ENCODE results near the gene CHMP4A. TPM values are rescaled to one million over a fixed set of nuclear protein-coding genes. Genes with fewer than 3 reads are reported as not detected.

CHMP4A gene
- total RNA-seq, 1 experiment from 2014 or later: 88.6 TPM

DNA sequence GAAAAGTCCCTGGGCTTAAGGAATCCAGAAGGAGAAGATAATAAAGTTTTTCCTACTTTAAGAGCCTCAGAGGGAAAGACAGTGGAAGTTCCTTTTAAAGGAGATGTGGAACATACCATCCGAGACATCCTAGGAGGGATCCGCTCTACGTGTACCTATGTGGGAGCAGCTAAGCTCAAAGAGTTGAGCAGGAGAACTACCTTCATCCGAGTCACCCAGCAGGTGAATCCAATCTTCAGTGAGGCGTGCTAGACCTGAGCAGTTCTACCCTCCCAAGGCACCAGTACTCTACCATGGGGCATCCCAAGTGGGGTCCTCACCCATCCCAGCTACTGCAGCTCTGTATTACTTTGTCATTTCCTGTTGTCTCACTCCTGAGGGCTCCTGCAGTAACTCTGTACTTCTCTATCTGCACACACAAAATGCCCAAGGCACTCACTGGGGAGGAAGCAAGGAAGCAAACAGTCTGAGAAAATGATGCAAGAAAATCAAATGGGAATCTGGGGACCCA is 25.3 kb upstream of the CHMP4A start:
- CTCF ChIA-PET: interaction anchor here (0.6 to 17.7 kb wide), 7 partner anchors 8 to 141 kb away, joined by 3 to 457 read pairs (median 6); partner anchors contain the start of genes CIDEB, DHRS1, LTB4R2 and NOP9
- intact Hi-C loops (cut with micrococcal nuclease): no loop called here
- Mint-ChIP-seq H3K4me3 (ENCODE audit: unreplicated experiment) (no peak overlapping the region), H3K9me3 (ENCODE audit: unreplicated experiment) (no peaks in the 10 kb centered on the region), H3K27ac (ENCODE audit: low read depth, unreplicated experiment) (no peak overlapping the region), H3K27me3 (ENCODE audit: insufficient read depth, unreplicated experiment) (no peaks in the 10 kb centered on the region), H3K36me3 (ENCODE audit: insufficient read depth, unreplicated experiment) (peaks cover 69% of the 10 kb centered on the region), H3K4me1 (ENCODE audit: insufficient read depth, unreplicated experiment) (peaks cover 41% of the 10 kb centered on the region)
- TF ChIP-seq, protein P1, sequence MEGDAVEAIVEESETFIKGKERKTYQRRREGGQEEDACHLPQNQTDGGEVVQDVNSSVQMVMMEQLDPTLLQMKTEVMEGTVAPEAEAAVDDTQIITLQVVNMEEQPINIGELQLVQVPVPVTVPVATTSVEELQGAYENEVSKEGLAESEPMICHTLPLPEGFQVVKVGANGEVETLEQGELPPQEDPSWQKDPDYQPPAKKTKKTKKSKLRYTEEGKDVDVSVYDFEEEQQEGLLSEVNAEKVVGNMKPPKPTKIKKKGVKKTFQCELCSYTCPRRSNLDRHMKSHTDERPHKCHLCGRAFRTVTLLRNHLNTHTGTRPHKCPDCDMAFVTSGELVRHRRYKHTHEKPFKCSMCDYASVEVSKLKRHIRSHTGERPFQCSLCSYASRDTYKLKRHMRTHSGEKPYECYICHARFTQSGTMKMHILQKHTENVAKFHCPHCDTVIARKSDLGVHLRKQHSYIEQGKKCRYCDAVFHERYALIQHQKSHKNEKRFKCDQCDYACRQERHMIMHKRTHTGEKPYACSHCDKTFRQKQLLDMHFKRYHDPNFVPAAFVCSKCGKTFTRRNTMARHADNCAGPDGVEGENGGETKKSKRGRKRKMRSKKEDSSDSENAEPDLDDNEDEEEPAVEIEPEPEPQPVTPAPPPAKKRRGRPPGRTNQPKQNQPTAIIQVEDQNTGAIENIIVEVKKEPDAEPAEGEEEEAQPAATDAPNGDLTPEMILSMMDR (IDR thresholded peaks at IDR 0.05; ENCODE audit: unreplicated experiment): no peak
- BruUV-seq (replicated peaks): no TSS peak
- DNase-seq (ENCODE audit: unreplicated experiment): no peak
- POLR2A ChIA-PET: interaction anchor here (0.6 to 3.1 kb wide), 18 partner anchors 10 to 197 kb away, joined by 3 to 11 read pairs (median 4); partner anchors contain the start of genes CHMP4A, CIDEB, DHRS1 and EMC9

DNA sequence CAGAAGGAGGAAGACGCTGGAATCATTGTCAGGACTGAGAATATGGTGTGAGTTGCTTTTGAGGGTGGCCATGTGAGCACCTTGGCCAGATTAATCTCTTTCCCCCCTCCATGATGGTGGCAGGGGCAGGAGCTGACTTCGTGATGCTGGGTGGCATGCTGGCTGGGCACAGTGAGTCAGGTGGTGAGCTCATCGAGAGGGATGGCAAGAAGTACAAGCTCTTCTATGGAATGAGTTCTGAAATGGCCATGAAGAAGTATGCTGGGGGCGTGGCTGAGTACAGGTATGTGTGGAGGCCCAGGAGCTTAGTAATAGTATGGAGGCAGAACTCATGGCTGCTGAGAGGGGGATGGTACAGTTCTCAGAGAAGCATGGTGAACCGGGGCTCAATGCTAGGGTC is 24.8 kb upstream of the CHMP4A start:
- CTCF ChIA-PET: interaction anchor here (0.6 to 17.7 kb wide), 7 partner anchors 9 to 141 kb away, joined by 3 to 457 read pairs (median 6); partner anchors contain the start of genes CIDEB, DHRS1, LTB4R2 and NOP9
- Mint-ChIP-seq H3K36me3 (ENCODE audit: insufficient read depth, unreplicated experiment) (peaks cover 68% of the 10 kb centered on the region), H3K27me3 (ENCODE audit: insufficient read depth, unreplicated experiment) (no peaks in the 10 kb centered on the region), H3K4me3 (ENCODE audit: unreplicated experiment) (no peak overlapping the region), H3K4me1 (ENCODE audit: insufficient read depth, unreplicated experiment) (peaks cover 42% of the 10 kb centered on the region), H3K27ac (ENCODE audit: low read depth, unreplicated experiment) (no peak overlapping the region), H3K9me3 (ENCODE audit: unreplicated experiment) (no peaks in the 10 kb centered on the region)
- BruUV-seq (replicated peaks): no TSS peak
- intact Hi-C loops (cut with micrococcal nuclease): no loop called here
- POLR2A ChIA-PET: interaction anchor here (0.7 to 3.1 kb wide), 17 partner anchors 10 to 146 kb away, joined by 3 to 11 read pairs (median 4); partner anchors contain the start of genes CHMP4A, CIDEB, DHRS1 and EMC9
- DNase-seq (ENCODE audit: unreplicated experiment): peak; percentile 33
- TF ChIP-seq, protein P1 (IDR thresholded peaks at IDR 0.05; ENCODE audit: unreplicated experiment): no peak

DNA sequence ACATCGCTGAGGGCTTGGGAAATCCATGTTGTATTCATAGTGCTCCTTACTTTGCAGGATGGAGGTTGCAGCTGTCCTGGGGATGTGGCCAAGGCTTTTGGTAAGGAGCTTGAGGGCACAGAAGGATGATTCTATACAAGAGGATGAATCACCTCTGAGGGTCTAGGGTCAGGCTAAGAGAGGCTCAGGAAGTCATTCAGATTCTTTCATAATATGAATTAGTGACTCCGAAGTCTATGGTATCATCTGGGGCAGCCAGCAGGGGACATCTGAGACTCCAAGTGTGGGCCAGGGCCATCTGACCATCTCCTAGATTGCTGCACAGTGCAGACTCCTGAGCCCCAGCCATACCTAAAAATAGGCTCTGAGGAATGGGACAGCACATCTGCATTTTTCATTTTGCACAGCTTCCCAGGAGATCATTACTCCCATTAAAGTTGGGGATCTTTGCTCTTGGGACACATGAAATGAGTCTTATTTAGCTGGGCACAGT is 24.2 kb upstream of the CHMP4A start:
- Mint-ChIP-seq H3K27ac (ENCODE audit: low read depth, unreplicated experiment) (no peak overlapping the region), H3K4me1 (ENCODE audit: insufficient read depth, unreplicated experiment) (peaks cover 42% of the 10 kb centered on the region), H3K36me3 (ENCODE audit: insufficient read depth, unreplicated experiment) (peaks cover 62% of the 10 kb centered on the region), H3K4me3 (ENCODE audit: unreplicated experiment) (no peak overlapping the region), H3K27me3 (ENCODE audit: insufficient read depth, unreplicated experiment) (no peaks in the 10 kb centered on the region), H3K9me3 (ENCODE audit: unreplicated experiment) (no peaks in the 10 kb centered on the region)
- ChIA-PET POLR2A (interaction anchor here (0.7 to 3.1 kb wide), 15 partner anchors 10 to 145 kb away, joined by 3 to 11 read pairs (median 4); partner anchors contain the start of genes CHMP4A, CIDEB, DHRS1 and NOP9), CTCF (interaction anchor here (0.6 to 17.7 kb wide), 9 partner anchors 9 to 198 kb away, joined by 3 to 457 read pairs (median 5); partner anchors contain the start of genes CIDEB, DHRS1, LTB4R2 and NOP9)
- intact Hi-C loops (cut with micrococcal nuclease): no loop called here
- no TSS peak for BruUV-seq (replicated peaks)
- TF ChIP-seq, protein P1 (IDR thresholded peaks at IDR 0.05; ENCODE audit: unreplicated experiment): no peak
- no peak for DNase-seq (ENCODE audit: unreplicated experiment)

DNA sequence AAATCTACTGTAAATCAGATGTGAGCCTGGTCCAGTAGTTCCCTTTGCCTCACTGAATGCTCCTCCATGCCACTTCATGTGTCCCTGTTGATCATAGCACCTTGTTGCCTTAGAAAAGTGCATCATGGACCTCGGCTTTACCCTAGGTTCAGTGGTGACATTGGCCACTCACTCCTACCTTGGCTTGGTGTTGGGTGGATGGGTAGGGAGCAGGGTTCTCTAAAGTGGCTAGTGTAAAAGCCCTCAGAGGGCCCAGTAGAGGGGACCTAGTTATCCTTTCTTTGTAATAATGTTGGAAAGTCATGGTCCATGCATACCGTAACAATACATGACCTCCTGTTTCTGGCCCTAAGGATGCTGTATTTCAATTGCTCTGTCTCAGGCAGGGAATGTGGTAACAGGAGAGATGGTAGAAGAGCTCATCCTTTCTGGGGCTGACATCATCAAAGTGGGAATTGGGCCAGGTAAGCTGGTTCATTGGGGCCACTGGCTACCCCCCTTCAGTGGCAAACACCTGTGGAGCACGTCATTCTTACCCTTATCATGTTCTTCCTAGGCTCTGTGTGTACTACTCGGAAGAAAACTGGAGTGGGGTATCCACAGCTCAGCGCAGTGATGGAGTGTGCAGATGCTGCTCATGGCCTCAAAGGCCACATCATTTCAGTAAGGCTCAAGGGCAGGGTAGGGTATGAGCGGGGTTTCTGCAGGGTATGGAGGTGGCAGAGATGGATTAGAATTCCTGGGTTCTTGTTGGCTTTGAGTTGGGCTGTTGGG is 23.6 kb upstream of the CHMP4A start:
- no peaks in the 10 kb centered on the region for H3K9me3 Mint-ChIP-seq (ENCODE audit: unreplicated experiment)
- CTCF ChIA-PET: interaction anchor here (0.7 to 17.7 kb wide), 6 partner anchors 21 to 199 kb away, joined by 3 to 457 read pairs (median 34); partner anchors contain the start of genes CIDEB, DHRS1, LTB4R2 and NOP9

More for the DNA sequence above, 23.6 kb upstream of the CHMP4A start:
- Mint-ChIP-seq H3K4me3 (ENCODE audit: unreplicated experiment) (no peak overlapping the region), H3K4me1 (ENCODE audit: insufficient read depth, unreplicated experiment) (peaks cover 42% of the 10 kb centered on the region), H3K36me3 (ENCODE audit: insufficient read depth, unreplicated experiment) (peaks cover 56% of the 10 kb centered on the region), H3K27ac (ENCODE audit: low read depth, unreplicated experiment) (no peak overlapping the region), H3K27me3 (ENCODE audit: insufficient read depth, unreplicated experiment) (no peaks in the 10 kb centered on the region)
- DNase-seq (ENCODE audit: unreplicated experiment): no peak
- TF ChIP-seq, protein P1 (IDR thresholded peaks at IDR 0.05; ENCODE audit: unreplicated experiment): no peak
- BruUV-seq (replicated peaks): no TSS peak
- POLR2A ChIA-PET: interaction anchor here (1.0 to 3.1 kb wide), 10 partner anchors 9 to 63 kb away, joined by 3 to 11 read pairs (median 4); partner anchors contain the start of genes DHRS1, NOP9, RABGGTA and TGM1
- intact Hi-C loops (cut with micrococcal nuclease): no loop called here
